Tibial artery (tissue), 4 donors: ENCODE results near the gene ADSS2.

Experiments
- DNase-seq, 2 donors: peaks; one replicate each; pipeline ENCODE4 v3.0.0-alpha.2; 2019
- H3K27ac ChIP-seq, 2 donors: fragments of 200-600 bp; sonication (generic) in 1 of 2; 1 replicate in 1 of 2; 2 replicates in 1 of 2; pipeline ENCODE4 v1.5.1; 2018 to 2019; ENCODE audit warnings: mild to moderate bottlenecking in 1 of 2
- H3K27me3 ChIP-seq, 2 donors: fragments of 200-600 bp; sonication (generic) in 1 of 2; one replicate each; pipeline versions ENCODE4 v1.5.1 to v1.6.0; 2016 to 2019
- H3K36me3 ChIP-seq, 3 donors: fragments of 200-600 bp; sonication (generic) in 2 of 3; one replicate each; pipeline ENCODE4 v1.5.1; 2016 to 2019; ENCODE audit warnings: mild to moderate bottlenecking in 2 of 3
- H3K4me1 ChIP-seq, 4 donors: fragments of 200-600 bp; sonication (generic) in 2 of 4; 1 replicate in 3 of 4; 2 replicates in 1 of 4; pipeline ENCODE4 v1.5.1; 2016 to 2019
- H3K4me3 ChIP-seq, 2 donors: fragments of 200-600 bp; sonication (generic) in 1 of 2; 1 replicate in 1 of 2; 2 replicates in 1 of 2; pipeline ENCODE4 v1.5.1; 2018 to 2019; ENCODE audit warnings: mild to moderate bottlenecking in 2 of 2
- H3K9me3 ChIP-seq, 3 donors: fragments of 200-600 bp; sonication (generic) in 1 of 3; one replicate each; pipeline ENCODE4 v1.5.1; 2016 to 2019
- intact Hi-C: fragments of 100-400 bp; cut with DNase I; formaldehyde crosslinking; loops from one replicate; pipeline ENCODE4 v1.15.0; 2023; ENCODE audit warnings: low total_unique reads
- TF ChIP-seq, protein P1 (sequence below), 2 experiments: fragments of 200-600 bp in 1 of 2; fragments of 450-650 bp in 1 of 2; IDR thresholded peaks; one replicate each; pipeline ENCODE4 v1.5.1; 2017 to 2019; ENCODE audit warnings: antibody characterized with exemption in 2 of 2, mild to moderate bottlenecking in 1 of 2, moderate library complexity in 1 of 2

The ADSS2 gene

DNA sequence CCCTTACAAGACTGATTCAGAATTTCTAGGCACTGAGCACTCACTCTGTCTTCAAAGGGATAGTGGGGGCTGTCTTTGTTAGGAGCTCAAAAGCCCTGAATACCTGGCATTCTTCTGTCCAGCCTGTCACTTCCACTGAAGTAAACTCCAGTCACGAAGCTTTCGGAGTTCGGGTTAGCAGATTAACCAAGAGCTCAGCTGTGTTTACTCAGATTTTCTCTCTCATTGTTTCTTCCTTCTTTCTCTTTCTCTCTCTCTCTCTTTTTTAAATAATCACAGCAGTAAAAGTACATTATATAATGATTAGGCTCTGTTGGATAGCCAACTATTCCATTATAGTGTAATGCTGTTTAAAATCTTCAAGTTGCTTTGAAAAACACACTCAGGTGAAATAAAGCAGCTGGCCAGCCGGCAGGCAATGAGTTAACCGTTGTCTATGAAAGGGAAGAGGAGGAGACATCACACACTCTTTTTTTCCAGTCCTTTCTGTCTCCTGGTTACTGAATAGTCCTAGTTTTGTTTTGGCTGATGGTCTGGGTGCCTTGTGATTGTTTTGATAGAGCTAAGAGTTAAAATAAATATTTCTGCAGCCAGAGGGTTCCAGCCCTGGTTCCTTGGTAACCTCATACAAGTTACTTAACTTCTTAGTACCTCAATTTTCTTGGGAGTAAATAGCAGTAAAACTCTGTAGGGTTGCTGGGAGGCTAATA lies 89.8 kb downstream of the ADSS2 start:
- intact Hi-C loops, result no loop called here
- Histone ChIP-seq H3K27ac (no peak overlapping the region), H3K4me3 (no peak overlapping the region), H3K4me1 (peaks cover 0 to 16% (median 5%) of the 10 kb centered on the region in 4 donors), H3K27me3 (no peaks in the 10 kb centered on the region), H3K36me3 (no peaks in the 10 kb centered on the region), H3K9me3 (no peaks in the 10 kb centered on the region)
- no peak for DNase-seq
- TF ChIP-seq, protein P1, sequence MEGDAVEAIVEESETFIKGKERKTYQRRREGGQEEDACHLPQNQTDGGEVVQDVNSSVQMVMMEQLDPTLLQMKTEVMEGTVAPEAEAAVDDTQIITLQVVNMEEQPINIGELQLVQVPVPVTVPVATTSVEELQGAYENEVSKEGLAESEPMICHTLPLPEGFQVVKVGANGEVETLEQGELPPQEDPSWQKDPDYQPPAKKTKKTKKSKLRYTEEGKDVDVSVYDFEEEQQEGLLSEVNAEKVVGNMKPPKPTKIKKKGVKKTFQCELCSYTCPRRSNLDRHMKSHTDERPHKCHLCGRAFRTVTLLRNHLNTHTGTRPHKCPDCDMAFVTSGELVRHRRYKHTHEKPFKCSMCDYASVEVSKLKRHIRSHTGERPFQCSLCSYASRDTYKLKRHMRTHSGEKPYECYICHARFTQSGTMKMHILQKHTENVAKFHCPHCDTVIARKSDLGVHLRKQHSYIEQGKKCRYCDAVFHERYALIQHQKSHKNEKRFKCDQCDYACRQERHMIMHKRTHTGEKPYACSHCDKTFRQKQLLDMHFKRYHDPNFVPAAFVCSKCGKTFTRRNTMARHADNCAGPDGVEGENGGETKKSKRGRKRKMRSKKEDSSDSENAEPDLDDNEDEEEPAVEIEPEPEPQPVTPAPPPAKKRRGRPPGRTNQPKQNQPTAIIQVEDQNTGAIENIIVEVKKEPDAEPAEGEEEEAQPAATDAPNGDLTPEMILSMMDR (IDR thresholded peaks at IDR 0.05), result no peak
